Erythroblast (primary cell): ENCODE results near the gene ATP6V1B1.

Experiments used
- GATA1 ChIP-seq: IDR thresholded peaks from 2 replicates; pipeline ENCODE4 v1.6.1; 2011; ENCODE audit warnings: low read depth, mild to moderate bottlenecking, control low read depth, low read length, moderate library complexity
- POLR2A ChIP-seq: IDR thresholded peaks from 2 replicates; pipeline ENCODE4 v1.6.1; 2011; ENCODE audit warnings: mild to moderate bottlenecking, low read length

- TF ChIP-seq POLR2A: no peak
- TF ChIP-seq GATA1: no peak
Measured at GRCh38 chr2:71006323-71006722, 70.6 kb downstream of the ATP6V1B1 start.
